IPS DF 4.7 (cell line): ENCODE results near the gene WDR13.
"Not testable (repeated sequence)": the region's sequence is repeated elsewhere in the genome, so short reads cannot be mapped to it uniquely, and the experiment has no call there.

ENCODE experiments used
- DNase-seq: peaks from one replicate; pipeline ENCODE4 v3.0.0-alpha.2; 2013; ENCODE audit warnings: low spot score; ENCODE audit errors: extremely low read depth

The WDR13 gene

GRCh38 chrX:48592971-48593370 lies 4.3 kb upstream of the WDR13 start:
- no peak for DNase-seq

- DNase-seq: no peak
Measured at GRCh38 chrX:48595929-48596328, 1.4 kb upstream of the WDR13 start.

- no peak for DNase-seq
Measured at GRCh38 chrX:48598614-48599013, 1.3 kb downstream of the WDR13 start.

- DNase-seq: no peak
Measured at GRCh38 chrX:48599341-48599740, 2.0 kb downstream of the WDR13 start.

- no peak for DNase-seq
Measured at GRCh38 chrX:48600226-48600625, 2.9 kb downstream of the WDR13 start.

DNA sequence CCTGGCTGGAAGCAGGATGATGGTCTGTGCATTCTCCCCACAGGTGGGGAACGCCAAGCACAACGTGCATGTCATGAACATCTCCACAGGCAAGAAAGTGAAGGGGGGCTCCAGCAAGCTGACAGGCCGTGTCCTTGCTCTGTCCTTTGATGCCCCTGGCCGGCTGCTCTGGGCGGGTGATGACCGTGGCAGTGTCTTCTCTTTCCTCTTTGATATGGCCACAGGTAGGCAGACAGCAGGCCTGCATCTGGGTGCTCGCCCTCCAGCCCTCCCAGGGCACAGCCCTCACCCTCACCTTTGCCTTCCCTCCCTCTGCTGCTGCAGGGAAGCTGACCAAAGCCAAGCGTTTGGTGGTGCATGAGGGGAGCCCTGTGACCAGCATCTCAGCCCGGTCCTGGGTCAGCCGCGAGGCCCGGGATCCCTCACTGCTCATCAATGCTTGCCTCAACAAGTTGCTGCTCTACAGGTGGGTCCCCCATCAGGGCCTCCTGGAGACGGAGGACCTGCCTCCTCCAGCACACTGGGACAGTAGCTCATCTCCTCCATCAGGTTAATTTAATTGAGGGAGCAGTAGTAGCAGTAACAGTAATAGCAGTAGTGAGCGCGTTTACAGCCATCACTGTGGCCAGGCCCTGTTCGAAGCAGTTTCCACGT lies 4.6 kb downstream of the WDR13 start:
- DNase-seq: no peak

- no peak for DNase-seq
Measured at GRCh38 chrX:48604701-48605100, 7.4 kb downstream of the WDR13 start.

DNA sequence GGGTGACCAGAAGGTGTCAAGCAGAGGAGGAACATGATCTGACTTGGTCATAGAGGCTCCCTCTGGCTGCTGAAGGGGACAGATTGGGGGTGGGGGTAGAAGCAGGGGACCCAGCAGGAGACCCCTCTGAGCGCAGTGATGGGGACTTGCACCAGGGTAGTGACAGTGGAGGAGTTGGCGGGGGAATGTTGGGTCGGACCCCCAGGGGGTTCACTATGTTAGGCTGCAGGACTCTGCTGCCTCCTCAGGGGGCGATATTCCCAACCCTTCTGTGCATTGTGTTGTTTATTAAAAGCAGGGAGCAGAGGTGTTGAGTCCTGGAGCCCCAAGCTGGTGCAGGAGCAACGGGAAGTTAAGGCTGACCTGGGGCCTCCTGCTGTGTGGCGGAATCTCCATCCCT lies 8.8 kb downstream of the WDR13 start:
- DNase-seq: no peak

DNA sequence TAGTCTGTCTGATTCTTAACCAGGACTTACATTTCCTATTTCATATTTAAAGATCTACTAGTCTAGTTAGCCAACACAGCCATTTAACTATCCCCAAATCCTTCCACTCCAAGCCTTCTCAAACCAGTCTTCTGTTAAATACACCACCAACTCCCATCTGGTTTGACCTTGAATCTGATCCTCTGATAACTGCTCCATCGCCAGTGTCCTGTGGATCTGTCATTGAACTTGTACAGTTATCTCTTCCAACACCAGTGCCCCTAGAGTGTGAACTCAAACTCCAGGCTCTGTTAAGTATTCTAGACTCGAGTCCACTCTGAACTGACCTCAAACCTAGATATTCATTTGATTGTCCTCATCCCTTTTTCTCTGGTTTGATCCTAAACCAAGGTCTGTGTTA lies 14.4 kb downstream of the WDR13 start:
- DNase-seq: no peak

DNA sequence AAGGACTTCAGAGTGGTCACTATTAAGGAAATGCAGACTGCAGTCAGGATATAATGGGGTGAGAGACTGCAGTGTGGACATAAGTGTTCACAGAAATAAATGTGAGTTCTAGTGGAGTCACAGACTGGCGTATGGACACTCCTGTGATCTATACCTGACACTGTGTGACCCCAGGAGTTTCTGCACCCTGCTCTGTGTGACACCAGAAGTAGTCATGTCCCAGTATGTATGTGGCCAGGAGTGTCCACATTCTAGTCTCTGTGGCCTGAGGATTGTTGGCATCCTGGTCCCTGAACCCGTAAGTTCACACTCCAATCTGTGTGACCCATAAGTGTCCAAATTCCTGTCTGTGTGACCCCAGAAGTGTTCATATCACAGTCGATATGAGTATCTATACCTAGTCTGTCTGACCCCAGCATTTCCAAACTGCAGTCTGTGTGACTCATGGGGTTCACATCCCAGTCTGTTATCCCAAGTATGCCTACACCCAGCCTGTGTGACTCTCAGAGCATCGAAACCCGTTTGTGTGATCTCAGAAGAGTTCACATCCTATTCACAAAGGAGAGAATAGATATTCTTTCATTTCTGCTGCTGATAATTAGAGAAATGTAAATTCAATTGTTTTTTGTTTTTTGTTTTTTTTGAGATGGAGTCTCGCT lies 16.3 kb downstream of the WDR13 start:
- DNase-seq: no peak

GRCh38 chrX:48616576-48616975 lies 19.3 kb downstream of the WDR13 start:
- no peak for DNase-seq

- DNase-seq: no peak
Measured at GRCh38 chrX:48617542-48618340, 20.4 kb downstream of the WDR13 start.

DNA sequence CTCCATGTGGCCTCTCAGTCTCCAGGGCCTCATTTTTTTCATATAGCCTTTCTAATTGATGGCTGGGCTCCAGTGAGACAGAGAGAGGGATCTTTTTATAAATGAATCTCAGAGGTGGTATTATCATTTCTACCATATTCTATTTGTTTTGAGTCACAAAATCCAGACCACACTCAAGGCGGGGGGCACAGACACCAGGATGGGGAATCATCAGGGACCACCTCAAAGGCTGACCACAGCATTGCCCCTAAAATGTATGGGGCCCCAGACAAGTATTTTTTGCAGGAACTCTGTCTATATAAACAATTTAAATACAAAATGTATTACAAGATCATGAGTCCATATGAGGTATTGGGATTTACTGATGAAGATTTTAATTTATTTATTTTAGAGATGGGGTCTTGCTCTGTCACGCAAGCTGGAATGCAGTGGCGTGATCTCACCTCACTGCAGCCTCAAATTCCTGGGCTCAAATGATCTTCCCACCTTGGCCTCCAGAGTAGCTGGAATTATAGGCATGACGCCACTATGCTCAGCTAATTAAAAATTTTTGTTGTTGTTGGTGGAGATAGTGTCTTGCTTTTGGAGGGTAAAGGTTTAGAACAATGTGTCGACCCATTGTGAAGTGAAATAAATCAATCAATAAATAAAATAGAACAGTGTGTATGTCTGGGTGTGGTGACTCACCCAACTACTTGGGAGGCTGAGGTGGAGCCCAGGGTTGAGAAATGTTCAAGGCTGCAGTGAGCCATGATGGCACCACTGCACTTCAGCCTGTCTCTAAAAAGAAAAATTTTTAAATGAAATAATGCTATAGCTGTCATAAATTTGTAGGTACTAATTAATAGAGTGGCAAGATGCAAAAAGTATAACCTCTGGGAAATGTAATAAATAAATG lies 29.4 kb downstream of the WDR13 start:
- DNase-seq: no peak

DNA sequence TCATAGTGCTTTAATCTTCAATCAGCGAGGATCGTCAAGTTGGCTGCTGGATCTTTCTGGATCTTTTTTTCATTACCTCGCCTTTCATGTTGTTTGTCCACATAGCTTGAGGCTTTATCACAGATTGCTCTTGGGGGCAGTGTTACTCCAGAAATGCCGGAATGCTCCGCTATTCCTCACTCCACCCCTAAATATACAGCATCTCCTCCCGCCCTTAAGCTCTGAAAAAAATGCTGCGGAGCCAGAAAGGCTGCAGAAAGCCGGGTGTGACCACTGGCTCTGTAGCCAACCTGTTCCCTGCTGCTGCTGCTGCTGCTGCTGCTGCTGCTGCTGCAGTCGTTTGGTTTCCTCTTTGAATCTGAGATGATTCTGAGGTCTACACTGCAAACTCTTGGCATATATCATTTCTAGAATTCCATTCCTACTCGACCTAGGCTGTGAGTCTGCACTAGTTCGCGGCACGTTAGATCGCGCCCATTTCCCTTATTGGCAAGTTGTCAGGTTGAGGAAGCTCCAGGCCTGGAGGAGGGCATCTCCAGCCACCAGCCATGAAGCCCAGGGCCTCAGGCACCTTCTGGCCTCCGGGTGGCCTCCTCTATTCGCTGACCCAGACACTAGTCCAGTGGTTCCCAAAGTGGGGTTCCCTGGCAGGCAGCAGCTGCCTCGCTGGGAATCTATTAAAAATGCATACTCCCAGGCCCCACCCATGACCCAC lies 34.2 kb downstream of the WDR13 start:
- DNase-seq: peak; percentile 44

DNA sequence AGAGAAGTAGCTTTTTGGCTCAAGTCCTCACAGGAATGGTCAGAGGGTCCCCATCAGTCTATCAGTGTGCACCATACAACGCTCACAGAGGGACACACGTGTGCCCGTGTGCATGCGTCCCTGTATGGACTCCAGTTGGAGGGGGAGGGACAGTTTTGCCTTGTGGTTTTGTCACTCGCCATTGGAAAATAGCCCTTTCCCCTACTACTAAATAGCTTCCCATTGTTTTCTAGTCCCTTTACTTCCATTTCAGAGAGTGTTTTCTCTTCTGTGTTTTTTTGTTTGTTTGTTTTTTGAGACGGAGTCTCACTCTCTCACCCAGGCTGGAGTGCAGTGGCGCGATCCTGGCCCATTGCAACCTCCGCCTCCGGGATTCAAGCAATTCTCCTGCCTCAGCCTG lies 34.9 kb downstream of the WDR13 start:
- DNase-seq: no peak

GRCh38 chrX:48636301-48636700 lies 39.0 kb downstream of the WDR13 start:
- no peak for DNase-seq

- DNase-seq: no peak
Measured at GRCh38 chrX:48636776-48637175, 39.5 kb downstream of the WDR13 start.

GRCh38 chrX:48645669-48646068 lies 48.4 kb downstream of the WDR13 start:
- no peak for DNase-seq

DNA sequence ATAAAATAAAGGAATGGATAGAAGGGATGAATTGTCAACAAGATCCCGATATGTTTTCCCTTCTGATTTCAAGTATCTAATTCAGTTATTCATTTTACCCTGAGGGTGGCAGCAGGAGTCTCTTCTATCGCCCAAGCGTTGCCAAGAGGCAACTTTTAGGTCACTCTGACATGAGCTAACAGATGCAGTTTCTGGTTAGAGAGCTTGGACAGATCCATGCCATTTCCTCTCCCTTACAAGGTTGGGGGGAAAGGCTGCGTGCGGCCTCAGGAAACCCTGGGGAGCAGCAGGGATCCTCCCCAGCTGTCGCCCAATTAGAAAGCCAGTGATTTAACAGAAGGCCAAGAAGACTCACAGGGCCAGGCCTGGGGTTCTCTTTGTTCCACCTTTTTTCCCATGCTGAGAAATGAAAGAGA lies 51.1 kb downstream of the WDR13 start:
- peak; percentile 41 for DNase-seq

DNA sequence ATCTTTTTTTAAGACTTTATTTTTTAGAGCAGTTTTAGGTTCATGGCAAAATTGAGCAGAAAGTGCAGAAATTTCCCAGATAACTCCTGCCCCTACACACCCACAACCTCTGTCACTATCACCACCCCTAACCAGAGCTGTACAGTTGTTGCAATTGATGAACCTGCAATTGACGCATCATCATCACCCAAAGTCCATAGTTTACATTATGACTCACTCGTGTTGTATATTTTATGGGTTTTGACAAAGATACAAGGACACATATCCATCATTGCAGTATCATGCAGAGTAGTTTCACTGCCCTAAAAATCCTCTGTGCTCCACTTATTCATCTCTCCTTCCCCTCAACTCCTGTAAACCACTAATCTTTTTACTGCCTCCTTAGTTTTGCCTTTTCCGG lies 51.8 kb downstream of the WDR13 start:
- DNase-seq: no peak

DNA sequence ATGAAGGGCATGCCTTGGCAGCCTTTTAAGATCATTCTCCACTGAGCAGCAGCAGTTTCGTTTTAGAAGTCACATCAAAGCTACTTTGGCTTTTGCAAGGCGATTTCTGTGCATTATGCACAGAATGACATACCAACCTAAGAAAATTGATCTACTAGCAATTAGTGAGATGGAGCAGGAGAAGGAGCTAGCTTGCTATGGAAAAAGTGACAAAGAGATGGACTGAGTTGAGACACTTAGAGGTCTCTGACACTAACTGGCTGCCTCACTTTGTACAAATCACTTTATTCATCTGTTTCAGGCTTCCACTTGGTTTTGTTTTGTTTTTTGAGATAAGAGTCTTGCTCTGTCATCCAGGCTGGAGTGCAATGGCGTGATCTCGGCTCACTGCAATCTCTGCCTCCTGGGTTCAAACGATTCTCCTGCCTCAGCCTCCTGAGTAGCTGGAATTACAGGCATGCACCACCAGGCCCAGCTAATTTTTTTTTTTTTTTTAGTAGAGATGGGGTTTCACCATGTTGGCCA lies 54.8 kb downstream of the WDR13 start:
- DNase-seq: not testable (repeated sequence)
